ENCODE measurements around the gene EEF2K.

EEF2K gene

DNA sequence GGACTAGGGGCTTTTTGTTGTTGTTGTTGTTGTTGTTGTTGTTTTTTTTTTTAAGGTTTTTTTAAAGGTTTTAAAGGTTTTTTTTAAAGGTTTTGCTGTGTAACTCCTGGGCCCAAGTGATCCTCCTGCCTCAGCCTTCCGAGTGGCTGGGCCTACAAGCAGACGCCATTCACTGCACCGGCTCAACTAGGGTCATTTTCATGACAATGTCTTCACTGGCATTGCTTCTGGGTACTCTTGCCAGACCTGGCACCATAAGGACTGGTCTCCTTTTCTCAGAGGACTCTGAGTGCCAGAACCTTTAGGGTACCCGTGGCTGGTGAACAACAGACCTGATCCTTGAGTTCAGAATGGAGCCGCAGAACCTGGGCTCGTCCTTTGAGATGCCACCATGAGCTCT lies 111.5 kb downstream of the EEF2K start:
- no peak for DNase-seq (ENCODE audit: low spot score)

DNA sequence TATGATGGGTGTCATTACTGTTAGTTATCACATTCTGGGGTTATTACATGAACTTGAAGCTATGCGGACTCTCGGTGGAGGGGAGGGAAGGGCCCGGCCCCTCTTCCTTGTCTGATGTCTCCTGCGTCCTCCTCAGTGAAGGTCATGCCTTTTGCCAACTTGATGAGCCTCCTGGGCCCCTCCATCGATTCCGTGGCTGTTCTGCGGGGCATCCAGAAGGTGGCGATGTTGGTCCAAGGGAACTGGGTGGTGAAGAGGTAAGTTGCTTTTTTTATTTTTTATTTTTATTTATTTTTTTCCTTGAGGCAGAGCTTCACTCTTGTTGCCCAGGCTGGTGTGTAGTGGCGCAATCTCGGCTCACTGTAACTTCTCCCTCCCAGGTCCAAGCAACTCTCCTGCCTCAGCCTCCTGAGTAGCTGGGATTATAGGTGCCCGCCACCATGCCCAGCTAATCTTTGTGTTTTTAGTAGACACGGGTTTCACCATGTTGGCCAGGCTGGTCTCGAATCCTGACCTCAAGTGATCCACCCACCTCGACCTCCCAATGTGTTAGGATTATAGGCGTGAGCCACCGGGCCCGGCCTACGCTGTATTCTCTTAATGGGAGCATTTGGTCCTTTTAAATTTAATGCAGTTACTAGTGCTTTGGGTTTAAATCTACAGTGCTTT lies 112.7 kb downstream of the EEF2K start:
- DNase-seq (ENCODE audit: low spot score) = no peak

DNA sequence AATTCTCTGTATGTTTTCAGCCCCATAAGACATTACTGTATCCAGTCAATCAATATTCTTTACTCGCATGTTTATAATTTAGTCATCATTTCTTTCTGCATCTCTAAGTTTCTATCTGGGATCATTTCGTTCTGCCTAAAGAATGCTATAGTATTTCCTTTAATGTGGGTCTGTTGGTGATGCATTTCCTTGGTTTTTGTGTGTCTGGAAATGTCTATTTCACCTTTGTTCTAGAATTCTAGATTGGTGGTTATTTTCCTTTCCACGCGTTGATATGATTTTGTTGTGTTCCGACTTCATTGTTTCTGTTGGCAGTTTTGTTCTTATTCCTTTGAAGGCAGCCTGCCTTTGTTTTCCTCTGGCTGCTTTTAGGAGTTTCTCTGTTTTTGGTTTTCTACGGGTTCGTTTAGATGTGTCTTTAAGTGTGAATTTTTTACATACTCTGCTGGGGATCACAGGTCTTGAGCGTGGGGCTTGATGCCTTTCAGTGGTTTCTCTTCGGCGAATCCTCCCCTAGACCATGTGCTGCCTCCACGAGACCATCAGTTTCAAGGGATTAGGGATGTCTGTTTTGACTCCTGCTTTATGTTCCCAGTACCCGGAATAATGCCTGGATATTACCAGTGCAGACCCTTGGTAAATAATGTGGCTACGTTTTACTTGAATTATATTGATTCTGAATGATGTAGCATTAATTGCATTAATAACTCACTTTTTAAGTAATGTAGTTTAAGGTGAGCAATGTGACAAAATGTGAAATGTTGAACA lies 114.7 kb downstream of the EEF2K start:
- no peak for DNase-seq (ENCODE audit: low spot score)

- peak; percentile 65 for DNase-seq (ENCODE audit: low spot score)
Measured at GRCh38 chr16:22321340-22322001, 115.4 kb downstream of the EEF2K start.

GRCh38 chr16:22322021-22322471 lies 116.0 kb downstream of the EEF2K start:
- no peak for DNase-seq (ENCODE audit: low spot score)

DNA sequence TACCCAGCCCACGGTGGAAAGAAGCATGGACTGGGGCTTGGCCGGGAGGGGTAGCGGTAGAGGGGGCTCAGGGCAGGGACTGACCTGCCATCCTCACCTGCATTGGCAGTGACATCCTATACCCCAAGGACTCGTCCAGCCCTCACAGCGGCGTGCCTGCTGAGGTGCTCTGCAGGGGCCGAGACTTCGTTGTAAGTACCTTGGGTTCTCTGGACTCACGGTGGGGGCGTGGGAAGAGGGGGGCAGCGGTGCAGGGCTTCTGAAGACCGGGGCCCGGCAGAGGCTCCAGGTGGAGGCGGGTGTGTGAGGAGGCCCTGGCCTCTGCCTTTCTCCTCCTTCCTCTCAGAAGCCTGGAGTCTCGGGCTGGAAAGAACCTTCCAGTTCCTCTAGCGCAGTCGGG lies 116.7 kb downstream of the EEF2K start:
- DNase-seq (ENCODE audit: low spot score) = no peak

GRCh38 chr16:22323173-22323958 lies 117.3 kb downstream of the EEF2K start:
- DNase-seq (ENCODE audit: low spot score) = no peak

DNA sequence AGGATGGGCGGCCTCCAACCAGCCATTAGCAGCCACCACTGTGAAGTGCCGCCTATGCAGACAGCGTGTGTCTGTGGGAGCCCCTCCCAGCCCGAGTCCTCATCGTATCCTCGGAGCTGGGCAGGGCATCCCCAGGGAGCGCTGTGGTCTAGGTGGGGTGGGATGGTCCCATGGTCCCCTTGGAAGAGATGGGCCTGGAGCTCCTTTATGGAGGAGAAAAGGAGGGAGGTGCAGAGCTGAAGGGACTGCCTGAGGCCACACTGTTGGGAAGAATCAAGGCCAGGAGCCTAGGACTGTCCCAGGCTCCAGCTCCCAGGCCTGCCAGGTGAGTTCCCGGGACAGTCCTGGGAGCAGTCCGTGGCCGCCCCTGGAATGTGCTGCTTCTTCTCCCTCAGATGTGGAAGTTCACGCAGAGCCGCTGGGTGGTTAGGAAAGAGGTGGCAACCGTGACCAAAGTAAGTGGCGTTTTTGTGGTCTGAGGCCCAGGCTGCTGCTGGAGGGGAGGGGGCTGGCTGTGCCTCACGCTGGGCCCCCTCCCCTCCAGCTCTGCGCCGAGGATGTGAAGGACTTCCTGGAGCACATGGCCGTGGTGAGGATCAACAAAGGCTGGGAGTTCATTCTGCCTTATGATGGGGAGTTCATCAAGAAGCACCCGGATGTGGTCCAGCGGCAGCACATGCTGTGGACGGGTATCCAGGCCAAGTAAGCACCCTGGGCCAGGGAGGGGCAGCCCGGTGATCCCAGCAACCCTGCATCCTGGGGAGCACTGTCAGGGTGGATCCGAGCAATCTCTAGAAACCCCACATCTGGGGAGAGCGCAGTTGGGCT lies 118.1 kb downstream of the EEF2K start:
- DNase-seq (ENCODE audit: low spot score) = no peak

- no peak for DNase-seq (ENCODE audit: low spot score)
Measured at GRCh38 chr16:22324787-22325597, 118.9 kb downstream of the EEF2K start.

GRCh38 chr16:22325598-22326368 lies 119.7 kb downstream of the EEF2K start:
- DNase-seq (ENCODE audit: low spot score) = no peak

DNA sequence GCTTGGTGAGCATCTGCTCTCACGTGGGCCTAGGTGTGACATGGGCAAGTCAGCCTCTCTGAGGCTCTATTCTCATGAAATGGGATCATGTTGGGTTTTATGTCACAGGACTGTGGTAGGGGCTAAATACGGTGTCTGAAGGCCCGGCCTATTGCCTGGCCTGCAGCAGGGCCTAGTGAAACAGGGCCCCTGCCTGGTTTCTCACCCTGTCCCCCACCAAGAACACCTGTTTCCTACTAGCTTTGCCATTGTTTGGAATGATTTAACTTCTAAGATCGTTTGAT lies 120.2 kb downstream of the EEF2K start:
- DNase-seq (ENCODE audit: low spot score) = no peak

- no peak for DNase-seq (ENCODE audit: low spot score)
Measured at GRCh38 chr16:22326771-22327445, 120.8 kb downstream of the EEF2K start.

DNA sequence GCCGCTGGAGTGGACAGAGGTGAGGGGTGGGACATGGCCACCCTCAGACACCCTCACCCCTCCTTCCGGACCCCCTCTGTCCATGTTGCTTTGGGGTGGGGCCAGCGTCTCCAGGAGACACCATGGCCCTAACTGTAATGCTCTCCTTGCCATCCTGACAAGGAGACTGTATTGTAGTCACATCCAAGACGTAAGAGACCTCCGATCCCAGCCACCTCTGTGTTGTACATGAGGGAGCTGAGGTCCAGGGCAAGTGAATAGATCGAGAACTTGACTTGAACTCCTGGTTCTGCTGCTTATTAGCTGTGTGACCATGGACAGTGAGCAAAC lies 121.3 kb downstream of the EEF2K start:
- no peak for DNase-seq (ENCODE audit: low spot score)

GRCh38 chr16:22328081-22328725 lies 122.1 kb downstream of the EEF2K start:
- DNase-seq (ENCODE audit: low spot score) = no peak

GRCh38 chr16:22329199-22329695 lies 123.2 kb downstream of the EEF2K start:
- no peak for DNase-seq (ENCODE audit: low spot score)

- DNase-seq (ENCODE audit: low spot score) = no peak
Measured at GRCh38 chr16:22330326-22330725, 124.2 kb downstream of the EEF2K start.

DNA sequence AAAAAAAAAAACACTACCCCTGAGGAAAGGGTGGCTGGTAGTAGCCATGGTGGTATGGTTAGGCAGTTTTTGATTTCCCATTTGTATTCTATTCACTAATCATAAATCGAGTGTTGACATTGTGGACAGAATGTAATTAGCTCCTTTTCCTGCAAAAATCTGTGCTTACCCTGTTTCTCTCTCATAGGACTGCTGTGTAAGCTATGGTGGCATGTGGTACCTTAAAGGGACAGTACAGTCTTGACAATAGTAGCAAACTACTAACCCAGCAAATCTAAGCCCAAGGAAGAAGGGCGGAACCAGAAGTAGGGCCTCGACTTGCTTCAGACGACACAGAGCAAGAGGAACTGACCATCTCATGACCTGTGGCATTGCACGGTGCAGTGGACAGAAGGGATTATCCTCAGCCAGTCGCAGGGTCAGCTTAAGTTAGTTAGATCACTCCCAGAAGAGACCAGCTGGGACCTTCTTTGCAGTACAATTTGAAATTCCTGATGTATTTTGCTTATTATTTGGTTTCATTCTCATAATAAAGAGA lies 127.4 kb downstream of the EEF2K start:
- DNase-seq (ENCODE audit: low spot score) = no peak

- DNase-seq (ENCODE audit: low spot score) = no peak
Measured at GRCh38 chr16:22335668-22336246, 129.7 kb downstream of the EEF2K start.
